Measurements from ENCODE around the gene GSX1. TPM values are rescaled to one million over a fixed set of nuclear protein-coding genes. Genes with fewer than 3 reads are reported as not detected.

GSX1 gene
- total RNA-seq, 3 donors from 2014 or later (not counting 1 experiment from before 2014, with no cell fraction given), result not detected

DNA sequence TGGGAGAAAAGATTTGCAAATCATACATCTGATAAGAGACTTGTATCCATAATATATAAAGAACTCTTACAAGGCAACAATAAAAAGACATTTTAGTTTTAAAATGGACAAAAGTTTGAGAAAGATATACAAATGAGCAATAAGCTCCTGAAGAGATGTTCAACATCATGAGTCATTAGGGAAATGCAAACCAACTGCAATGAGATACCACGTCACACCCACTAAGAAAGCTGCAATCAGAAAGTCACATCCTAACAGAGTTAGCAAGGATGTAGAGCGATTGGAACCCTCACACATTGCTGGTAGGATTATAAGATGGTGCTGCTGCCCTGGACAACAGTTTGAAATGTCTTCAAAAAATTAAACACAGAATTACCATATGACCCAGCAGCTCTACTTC is 50.3 kb downstream of the GSX1 start:
- 84% methylated on average over 2 of the region's 2 CpGs for WGBS (ENCODE audit: insufficient coverage)
- Mint-ChIP-seq H3K27me3 (ENCODE audit: low read depth in 2 of 2) (peaks cover 30 to 65% of the 10 kb centered on the region in 2 donors), H3K36me3 (no peaks in the 10 kb centered on the region), H3K4me1 (no peaks in the 10 kb centered on the region), H3K9me3 (no peaks in the 10 kb centered on the region), H3K27ac (no peak overlapping the region), H3K4me3 (no peak overlapping the region)
- no peak overlapping the region for H3K27ac ChIP-seq (ENCODE audit: low read length)
- H3K4me1 ChIP-seq (ENCODE audit: control insufficient read depth, insufficient read depth, low read length), result no peaks in the 10 kb centered on the region
- intact Hi-C loops (cut with micrococcal nuclease), result no loop called here
- TF ChIP-seq, protein P1, sequence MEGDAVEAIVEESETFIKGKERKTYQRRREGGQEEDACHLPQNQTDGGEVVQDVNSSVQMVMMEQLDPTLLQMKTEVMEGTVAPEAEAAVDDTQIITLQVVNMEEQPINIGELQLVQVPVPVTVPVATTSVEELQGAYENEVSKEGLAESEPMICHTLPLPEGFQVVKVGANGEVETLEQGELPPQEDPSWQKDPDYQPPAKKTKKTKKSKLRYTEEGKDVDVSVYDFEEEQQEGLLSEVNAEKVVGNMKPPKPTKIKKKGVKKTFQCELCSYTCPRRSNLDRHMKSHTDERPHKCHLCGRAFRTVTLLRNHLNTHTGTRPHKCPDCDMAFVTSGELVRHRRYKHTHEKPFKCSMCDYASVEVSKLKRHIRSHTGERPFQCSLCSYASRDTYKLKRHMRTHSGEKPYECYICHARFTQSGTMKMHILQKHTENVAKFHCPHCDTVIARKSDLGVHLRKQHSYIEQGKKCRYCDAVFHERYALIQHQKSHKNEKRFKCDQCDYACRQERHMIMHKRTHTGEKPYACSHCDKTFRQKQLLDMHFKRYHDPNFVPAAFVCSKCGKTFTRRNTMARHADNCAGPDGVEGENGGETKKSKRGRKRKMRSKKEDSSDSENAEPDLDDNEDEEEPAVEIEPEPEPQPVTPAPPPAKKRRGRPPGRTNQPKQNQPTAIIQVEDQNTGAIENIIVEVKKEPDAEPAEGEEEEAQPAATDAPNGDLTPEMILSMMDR (IDR thresholded peaks at IDR 0.05), result no peak
- H3K36me3 ChIP-seq (ENCODE audit: control insufficient read depth, insufficient read depth, low read length), result no peaks in the 10 kb centered on the region
- no peak for ATAC-seq
- H3K27me3 ChIP-seq (ENCODE audit: control insufficient read depth, insufficient read depth, low read length), result peaks cover 2% of the 10 kb centered on the region
- H3K9me3 ChIP-seq (ENCODE audit: control insufficient read depth, insufficient read depth, low read length), result no peaks in the 10 kb centered on the region
- no peak for DNase-seq
- H3K4me3 ChIP-seq (ENCODE audit: low read length), result no peak overlapping the region

Other genes with a start within 250 kb of the GSX1 start
- gene LNX2, start 172.0 kb upstream of the GSX1 start, total RNA-seq, result 1 to 10 TPM; 4.5 to 6.6 (median 5.0) TPM
- gene POLR1D, start 170.6 kb upstream of the GSX1 start, total RNA-seq, result 100 to 1,000 TPM; 109 to 132 (median 116) TPM
- gene PDX1, start 127.5 kb downstream of the GSX1 start, total RNA-seq, result not detected
- not detected for gene CDX2, start 176.8 kb downstream of the GSX1 start, total RNA-seq
- not detected for gene URAD, start 196.2 kb downstream of the GSX1 start, total RNA-seq

Data from natural killer cell (primary cell).